ENCODE measurements around the gene DPP6.

The DPP6 gene

DNA sequence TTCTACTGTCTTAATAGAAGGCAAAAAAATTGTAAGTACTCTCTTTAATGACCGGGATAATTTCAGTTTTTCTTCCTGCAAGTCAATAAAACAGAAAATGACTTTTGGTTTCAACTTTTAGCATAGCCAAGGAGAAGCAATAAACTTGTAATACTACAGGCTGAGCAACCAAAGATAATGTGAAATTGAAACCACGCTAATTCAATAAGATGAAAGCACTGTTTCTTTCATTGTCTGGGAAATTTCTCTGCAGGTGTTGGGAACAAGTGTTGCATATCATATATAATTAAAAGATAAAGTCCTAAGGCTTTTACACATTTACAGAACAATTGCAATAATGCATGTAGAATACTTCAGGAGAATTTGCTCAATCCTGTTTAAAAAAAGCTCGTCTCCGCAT, 488.4 kb downstream of the DPP6 start:
- DNase-seq (ENCODE audit: low read depth), result no peak

DNA sequence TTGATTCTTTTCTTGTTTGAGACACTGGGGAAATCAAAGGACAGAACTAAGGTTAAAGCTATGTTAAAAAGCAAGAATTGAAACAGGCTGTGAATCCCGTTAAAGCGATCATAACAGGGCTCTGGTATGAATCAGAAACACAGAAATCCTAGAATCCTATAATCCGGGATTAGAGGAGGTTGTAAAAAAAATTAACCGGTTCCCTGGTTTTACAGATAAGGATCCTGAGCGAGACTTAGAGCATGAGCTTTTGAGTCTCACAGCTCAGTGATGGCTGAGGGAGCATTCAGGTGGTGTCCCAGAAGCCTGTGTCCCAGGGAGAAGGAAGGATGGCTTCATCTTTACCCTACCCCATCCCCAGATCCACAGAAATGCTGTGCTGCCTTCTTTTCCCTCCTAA, 489.4 kb downstream of the DPP6 start:
- DNase-seq (ENCODE audit: low read depth), result no peak

DNA sequence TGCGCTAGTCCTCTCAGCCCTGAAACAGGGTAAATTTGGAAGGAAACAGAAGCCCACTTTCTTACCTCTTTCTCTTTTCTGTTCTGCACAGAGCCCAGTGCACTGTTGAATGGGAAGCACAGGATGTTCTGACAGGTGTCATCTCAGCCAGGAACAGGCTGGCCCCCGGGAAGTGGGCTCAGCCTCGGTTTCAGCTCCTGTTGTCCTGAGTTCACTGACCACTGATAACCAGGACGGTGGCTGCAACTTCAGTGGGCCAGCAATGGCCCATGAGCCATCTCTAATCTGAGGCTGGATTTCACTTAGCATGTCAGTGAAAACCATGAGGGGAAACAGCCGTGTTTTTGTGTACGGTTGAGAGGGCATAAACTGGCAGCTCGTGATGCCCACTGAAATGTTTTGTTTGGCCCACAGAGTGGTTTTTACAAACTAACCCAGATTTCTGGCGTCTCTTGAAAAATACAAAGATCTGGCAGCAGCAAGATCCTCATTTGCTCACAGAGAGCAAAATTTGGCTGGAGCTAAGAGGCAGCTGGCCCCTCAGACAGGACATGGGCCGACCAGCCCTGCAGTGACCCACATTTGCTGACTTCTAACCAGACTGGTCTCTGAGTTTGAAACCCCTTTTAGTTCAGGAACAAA, 494.9 kb downstream of the DPP6 start:
- no peak for DNase-seq (ENCODE audit: low read depth)

DNA sequence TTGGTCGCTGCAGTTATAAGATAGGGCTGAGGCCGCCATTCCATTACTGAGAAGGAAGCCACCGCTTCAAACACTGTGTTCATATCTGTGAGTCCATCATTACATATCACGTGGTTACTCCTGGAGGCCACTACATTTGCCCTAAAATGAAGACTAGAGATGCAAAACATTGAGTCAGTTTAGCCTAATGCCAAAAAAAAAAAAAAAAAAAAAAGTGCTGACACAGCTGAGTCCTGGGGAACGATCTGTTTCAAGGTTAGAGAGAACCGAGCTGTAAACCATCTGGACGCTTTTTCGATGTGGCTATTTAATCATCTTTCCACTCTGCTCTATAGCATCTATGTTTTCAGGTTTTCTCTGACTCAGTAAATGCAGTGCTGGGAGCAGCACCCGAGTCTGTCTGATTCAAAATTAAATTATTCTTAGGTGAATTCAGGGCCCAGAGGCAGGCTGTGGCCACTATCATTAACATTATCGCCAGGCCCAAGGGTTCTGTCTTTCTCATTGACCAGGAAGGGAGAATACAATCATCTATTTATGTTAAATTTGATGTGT, 501.6 kb downstream of the DPP6 start:
- no peak for DNase-seq (ENCODE audit: low read depth)

DNA sequence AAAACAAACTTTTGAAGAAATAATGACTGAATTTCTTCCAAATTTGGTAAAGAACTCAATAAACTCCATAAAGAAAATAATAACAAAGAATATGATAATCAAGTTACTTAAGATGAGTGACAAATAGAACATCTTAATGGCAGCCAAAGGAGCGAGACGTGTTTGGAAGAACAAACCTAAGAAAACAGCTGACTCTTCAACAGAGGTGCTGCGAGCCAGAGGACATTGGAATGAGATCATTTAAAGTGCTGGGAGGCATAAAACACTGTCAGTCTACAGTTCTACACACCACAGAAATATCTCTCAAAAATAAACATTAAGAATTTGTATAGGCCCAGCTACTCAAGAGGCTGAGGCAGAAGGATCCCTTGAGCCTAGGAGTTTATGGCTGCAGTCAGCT, 507.3 kb downstream of the DPP6 start:
- no peak for DNase-seq (ENCODE audit: low read depth)

DNA sequence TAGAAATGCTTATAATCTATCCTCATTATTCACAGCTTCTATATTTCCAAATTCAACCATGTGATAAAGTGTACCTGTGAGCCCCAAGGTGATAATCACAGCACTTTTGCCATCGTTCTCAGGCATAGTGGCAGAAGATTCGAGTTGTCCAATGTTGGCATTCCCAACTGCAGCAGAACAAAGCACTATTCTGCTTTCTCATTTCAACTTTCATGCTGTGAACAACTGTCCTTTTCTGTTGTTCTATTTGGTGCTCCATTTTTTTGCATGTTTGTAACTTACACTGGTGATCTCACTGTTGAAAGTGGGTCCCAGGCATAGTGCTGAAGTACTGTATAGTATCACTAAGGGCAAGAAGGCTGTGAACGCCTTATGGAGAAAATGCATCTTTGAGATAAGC, 512.5 kb downstream of the DPP6 start:
- no peak for DNase-seq (ENCODE audit: low read depth)

GRCh38 chr7:154566877-154567276, 514.7 kb downstream of the DPP6 start:
- no peak for DNase-seq (ENCODE audit: low read depth)

- DNase-seq (ENCODE audit: low read depth), result no peak
These were observed 516.1 kb downstream of the DPP6 start for GRCh38 chr7:154568346-154568745.

DNA sequence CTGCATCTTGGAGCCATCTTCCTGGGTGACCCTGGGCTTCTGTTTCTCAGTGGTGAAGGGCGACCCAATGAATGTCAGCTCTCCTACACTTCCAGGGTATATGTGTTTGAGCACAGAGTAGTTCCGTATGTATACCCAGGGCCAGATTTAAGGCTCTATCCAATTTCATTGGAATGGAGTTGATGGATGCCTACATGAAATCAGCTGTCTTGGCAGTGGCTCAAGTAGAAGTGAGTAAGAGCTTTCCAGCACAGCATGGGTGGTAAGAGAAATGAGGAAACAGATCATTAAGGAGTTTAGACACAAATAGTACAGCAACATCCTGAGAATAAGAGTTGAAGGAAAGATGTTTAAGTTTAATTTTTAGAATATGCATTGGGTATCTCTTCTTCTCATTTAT, 517.7 kb downstream of the DPP6 start:
- no peak for DNase-seq (ENCODE audit: low read depth)

- DNase-seq (ENCODE audit: low read depth), result no peak
These were observed 519.6 kb downstream of the DPP6 start for GRCh38 chr7:154571772-154572171.

GRCh38 chr7:154574235-154574634, 522.0 kb downstream of the DPP6 start:
- no peak for DNase-seq (ENCODE audit: low read depth)

DNA sequence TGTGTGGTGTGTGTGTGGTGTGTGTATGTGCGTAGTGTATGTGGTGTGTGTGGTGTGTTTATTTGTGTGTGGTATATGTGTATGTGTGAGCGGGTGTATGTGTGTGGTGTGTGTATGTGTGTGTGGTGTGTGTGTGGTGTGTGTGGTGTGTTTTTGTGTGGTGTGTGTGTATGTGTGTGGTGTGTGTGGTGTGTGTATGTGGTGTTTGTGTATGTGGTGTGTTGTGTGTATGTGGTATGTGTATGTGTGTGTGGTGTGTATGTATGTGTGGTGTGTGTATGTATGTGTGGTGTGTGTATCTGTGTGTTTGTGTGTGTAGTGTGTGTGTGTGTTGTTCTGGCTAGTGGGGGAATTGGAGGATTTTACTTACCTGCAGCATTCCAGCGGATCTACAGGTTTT, 523.3 kb downstream of the DPP6 start:
- DNase-seq (ENCODE audit: low read depth), result no peak

DNA sequence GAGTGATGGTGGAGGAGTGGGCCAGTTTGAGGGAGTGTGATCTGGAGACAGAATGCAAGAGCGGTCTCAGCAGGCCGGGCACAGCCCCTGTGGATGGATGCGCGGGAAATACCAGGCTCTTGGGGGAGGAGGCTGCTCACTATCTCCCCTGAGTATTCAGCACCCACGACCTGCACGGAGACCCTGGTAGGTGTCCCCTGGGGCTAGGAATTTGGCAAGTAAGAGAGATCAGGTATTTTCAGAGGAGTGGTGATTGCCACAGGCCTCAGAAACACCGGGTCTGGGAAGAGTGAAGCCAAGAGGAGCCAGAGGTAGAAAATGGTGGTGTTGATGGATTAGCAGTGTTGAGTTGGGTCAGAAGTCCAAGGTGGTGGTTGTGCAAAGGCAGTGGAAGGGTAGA, 524.4 kb downstream of the DPP6 start:
- no peak for DNase-seq (ENCODE audit: low read depth)

- DNase-seq (ENCODE audit: low read depth), result no peak
These were observed 525.1 kb downstream of the DPP6 start for GRCh38 chr7:154577141-154577873.

GRCh38 chr7:154578336-154578735, 526.1 kb downstream of the DPP6 start:
- DNase-seq (ENCODE audit: low read depth), result no peak

- DNase-seq (ENCODE audit: low read depth), result no peak
These were observed 527.5 kb downstream of the DPP6 start for GRCh38 chr7:154579711-154580110.

DNA sequence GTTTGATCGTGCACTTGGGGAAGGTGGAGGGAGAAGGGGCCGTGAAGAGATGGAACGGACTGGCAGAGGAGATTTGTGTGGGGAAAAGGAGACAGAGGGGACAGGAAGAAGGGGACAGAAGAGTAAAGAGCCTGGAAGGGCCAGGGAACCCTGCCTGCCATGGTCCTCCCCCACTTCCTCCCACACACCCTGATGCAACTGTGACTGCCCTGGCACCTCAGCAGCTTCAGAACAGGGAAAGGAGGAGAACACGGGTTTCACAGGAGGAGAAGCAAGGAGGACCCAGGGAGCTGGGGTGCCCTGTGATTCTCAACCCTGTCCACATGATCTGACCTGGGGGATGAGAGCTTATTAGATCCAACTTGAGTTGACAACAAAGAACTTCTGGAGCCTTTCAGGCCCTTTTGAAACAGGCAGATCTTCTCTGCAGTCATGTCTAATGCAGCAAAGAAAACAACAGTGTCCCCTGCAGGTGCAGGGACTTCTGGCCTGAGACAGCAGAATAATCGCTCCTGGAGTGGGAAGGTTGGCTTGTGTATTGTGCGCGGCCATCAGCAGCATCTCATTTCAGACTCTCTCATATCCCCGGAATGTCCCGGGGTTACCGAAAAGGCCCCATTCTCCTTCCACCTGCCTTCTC, 529.2 kb downstream of the DPP6 start:
- no peak for DNase-seq (ENCODE audit: low read depth)

- no peak for DNase-seq (ENCODE audit: low read depth)
These were observed 531.3 kb downstream of the DPP6 start for GRCh38 chr7:154583454-154583853.

DNA sequence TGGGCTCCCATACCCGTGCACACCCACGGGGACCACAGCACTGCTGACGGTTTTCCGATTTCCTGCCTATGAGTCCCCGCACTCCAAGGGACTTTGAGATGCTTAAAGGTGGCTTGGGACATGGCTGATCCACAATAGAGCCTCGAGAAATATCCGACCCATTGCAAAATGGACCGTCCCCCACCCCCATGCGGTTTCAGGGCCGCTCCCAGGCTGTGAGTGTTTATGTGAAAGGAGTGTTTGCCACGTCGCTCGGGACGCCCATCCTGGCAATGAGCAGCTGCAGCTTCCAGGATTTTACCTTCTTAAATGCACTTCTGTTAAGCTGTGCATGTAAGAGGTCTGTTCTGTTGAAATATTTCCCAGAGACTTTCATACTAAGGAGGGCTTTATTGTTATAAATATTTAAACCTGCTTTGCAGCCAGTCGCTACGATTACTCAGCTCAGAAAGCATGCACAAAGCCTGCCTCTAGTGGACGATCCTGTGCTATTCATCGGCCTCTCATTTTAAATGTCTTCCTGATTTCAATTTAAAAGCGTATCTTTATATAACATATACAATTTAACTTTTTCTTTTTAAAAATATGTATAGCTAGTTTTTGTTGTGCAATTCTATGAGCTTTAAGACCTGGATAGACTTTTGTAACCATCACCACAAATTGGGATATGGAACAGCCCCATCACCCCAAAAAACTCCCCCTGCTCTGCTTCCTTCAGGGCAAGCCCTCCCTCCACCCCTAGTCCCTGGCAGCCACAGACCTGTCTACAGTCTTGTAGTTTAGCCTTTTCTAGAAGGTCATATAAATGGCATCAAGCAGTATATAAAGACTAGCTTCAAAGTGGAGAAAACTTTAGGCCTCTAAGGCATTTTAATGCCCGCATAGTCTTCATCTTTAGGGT, 532.4 kb downstream of the DPP6 start:
- DNase-seq (ENCODE audit: low read depth), result no peak

DNA sequence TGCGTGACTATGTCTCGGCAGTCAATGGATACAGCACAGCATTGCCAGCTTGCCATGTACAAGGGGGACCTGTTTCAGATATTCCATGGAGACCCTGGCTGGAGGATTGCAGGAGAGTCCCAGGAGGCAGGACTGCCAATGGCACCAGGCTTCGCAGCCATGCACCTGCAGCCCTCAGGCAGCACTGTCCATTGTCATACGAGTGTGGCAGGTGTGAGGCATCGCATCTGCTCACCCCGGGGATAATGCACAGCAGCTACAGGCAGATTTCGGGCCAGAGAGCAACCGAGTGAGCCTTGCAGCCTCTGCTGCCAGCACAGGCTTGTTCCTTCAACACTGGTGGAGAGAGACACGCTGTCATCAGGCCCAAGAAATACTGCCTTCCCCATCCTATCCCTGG, 535.6 kb downstream of the DPP6 start:
- DNase-seq (ENCODE audit: low read depth), result no peak

- no peak for DNase-seq (ENCODE audit: low read depth)
These were observed 539.3 kb downstream of the DPP6 start for GRCh38 chr7:154591544-154591943.

DNA sequence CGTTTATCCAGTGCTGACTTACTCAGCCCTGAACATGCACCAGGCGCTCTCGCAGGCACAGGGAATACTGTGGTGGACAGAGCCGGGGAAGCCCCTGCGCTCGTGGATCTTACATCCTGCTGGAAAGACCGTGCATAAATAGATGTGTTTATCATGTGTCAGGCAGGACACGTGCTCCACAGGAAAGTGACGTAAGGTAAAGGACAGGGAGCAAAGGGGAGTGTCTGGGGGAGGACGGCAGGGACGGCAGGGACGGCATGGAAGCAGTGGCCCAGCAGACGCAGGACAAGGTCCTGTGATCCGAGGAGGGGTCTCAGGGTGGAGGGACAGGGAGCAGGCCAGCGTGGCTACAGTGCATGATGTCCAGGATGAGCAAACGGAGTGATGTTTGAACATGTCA, 540.2 kb downstream of the DPP6 start:
- DNase-seq (ENCODE audit: low read depth), result no peak

Data from non-pigmented ciliary epithelial cell (primary cell).